Measurements from ENCODE around the gene NECAB2.

The NECAB2 gene

DNA sequence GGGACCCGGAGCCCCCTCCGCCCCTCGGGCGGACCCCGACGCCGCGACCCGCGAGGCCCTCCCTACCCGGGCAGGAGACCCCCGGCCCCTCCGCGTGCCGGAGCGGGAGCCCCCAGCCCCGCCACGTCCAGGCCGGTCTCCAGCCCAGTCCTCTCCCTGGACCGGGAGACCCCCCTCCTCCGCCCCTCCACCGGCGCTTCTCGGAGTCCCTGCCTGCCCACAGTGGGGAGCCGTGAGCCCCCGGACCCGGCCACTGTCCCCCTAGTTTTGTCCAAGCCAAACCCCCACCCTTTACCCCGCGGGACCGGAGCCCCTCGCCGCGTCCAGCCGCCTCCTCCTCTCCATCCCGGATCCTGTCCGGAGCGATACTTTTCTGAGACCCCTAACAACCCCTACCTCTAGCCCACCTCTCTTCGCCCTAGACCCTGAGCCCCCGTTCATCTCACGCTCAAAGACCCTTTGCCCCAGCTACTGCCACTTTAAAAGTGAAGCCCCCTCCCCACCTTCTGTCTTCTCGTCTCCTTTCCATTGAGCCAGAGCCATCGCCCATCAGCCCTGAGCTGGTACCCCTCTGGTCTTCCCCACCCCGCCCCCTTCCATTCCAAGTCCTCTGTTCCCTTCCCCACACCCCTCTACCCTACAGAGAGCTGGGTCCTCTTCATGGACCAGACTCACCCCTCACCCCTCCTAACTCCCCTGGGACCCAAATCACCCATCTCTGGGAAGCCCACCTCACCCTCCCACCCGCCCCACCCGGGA is 1.0 kb downstream of the NECAB2 start:
- Histone ChIP-seq H4K20me1 (ENCODE audit: insufficient read depth, low read length, poor library complexity, severe bottlenecking) (no peaks in the 10 kb centered on the region), H3K4me1 (ENCODE audit: insufficient read depth, low read length, poor library complexity, severe bottlenecking) (no peaks in the 10 kb centered on the region), H3K27me3 (ENCODE audit: insufficient read depth, low read length, poor library complexity, severe bottlenecking) (no peaks in the 10 kb centered on the region), H3K9me2 (replicated peaks; ENCODE audit: low read depth, low read length) (no peaks in the 10 kb centered on the region), H2AFZ (ENCODE audit: low read length) (no peak overlapping the region), H3K4me3 (ENCODE audit: low read length, poor library complexity, severe bottlenecking) (no peak overlapping the region), H3K79me2 (ENCODE audit: insufficient read depth, low read length) (no peaks in the 10 kb centered on the region), H3F3A (ENCODE audit: low read depth) (no peaks in the 10 kb centered on the region), H3K36me3 (ENCODE audit: insufficient read depth, low read length) (no peaks in the 10 kb centered on the region), H3K4me2 (ENCODE audit: low read depth, low read length, poor library complexity, severe bottlenecking) (no peak overlapping the region), H3K9me3 (ENCODE audit: insufficient read depth, low read depth, low read length) (no peaks in the 10 kb centered on the region), H3K9ac (ENCODE audit: low read depth, low read length, poor library complexity, severe bottlenecking) (no peak overlapping the region)
- TF ChIP-seq, protein P1, sequence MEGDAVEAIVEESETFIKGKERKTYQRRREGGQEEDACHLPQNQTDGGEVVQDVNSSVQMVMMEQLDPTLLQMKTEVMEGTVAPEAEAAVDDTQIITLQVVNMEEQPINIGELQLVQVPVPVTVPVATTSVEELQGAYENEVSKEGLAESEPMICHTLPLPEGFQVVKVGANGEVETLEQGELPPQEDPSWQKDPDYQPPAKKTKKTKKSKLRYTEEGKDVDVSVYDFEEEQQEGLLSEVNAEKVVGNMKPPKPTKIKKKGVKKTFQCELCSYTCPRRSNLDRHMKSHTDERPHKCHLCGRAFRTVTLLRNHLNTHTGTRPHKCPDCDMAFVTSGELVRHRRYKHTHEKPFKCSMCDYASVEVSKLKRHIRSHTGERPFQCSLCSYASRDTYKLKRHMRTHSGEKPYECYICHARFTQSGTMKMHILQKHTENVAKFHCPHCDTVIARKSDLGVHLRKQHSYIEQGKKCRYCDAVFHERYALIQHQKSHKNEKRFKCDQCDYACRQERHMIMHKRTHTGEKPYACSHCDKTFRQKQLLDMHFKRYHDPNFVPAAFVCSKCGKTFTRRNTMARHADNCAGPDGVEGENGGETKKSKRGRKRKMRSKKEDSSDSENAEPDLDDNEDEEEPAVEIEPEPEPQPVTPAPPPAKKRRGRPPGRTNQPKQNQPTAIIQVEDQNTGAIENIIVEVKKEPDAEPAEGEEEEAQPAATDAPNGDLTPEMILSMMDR (conservative IDR thresholded peaks at IDR 0.05; ENCODE audit: low read length): no peak
- TF ChIP-seq EZH2phosphoT487 (IDR thresholded peaks at IDR 0.05; ENCODE audit: borderline replicate concordance): no peak

DNA sequence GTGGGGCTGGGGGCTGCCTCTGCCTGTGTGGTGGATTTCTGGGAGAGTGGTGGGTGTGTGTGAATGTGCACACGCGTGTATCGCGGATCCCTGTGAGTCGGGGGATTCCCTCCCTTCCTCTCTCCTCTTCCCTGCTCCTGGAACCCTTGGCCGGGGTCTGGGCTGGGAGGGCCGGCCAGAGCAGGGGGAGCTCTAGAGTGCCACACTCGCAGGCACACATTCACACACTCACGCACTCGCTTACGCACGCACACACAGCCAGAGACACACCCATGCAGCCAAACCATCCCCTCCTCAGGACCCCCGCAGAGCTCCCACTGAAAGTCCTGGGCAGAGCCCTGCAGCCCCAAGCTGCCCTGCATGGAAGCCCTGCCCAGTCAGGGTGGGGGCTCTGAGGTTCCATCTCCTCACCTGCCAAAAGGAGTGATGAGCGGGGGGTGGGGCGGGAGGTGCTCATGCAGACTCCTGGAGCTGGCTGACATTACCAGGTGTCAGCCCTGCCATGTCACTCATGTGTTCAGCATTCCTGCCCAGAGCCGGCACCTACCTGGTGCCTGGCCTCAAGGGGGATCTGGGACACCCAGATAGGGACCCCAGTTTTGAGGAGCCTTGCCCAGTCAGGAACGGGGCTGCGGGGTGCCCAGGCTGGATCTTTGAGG is 1.9 kb downstream of the NECAB2 start:
- no peaks in the 10 kb centered on the region for H3K36me3 ChIP-seq (ENCODE audit: insufficient read depth, low read length)
- no peak for TF ChIP-seq EZH2phosphoT487 (IDR thresholded peaks at IDR 0.05; ENCODE audit: borderline replicate concordance)
- TF ChIP-seq, protein P1 (conservative IDR thresholded peaks at IDR 0.05; ENCODE audit: low read length): no peak
- H2AFZ ChIP-seq (ENCODE audit: low read length): no peak overlapping the region
- no peaks in the 10 kb centered on the region for H3F3A ChIP-seq (ENCODE audit: low read depth)
- H3K79me2 ChIP-seq (ENCODE audit: insufficient read depth, low read length): no peaks in the 10 kb centered on the region
- no peak overlapping the region for H3K9ac ChIP-seq (ENCODE audit: low read depth, low read length, poor library complexity, severe bottlenecking)
- H4K20me1 ChIP-seq (ENCODE audit: insufficient read depth, low read length, poor library complexity, severe bottlenecking): no peaks in the 10 kb centered on the region
- no peaks in the 10 kb centered on the region for H3K9me3 ChIP-seq (ENCODE audit: insufficient read depth, low read depth, low read length)
- no peak overlapping the region for H3K4me2 ChIP-seq (ENCODE audit: low read depth, low read length, poor library complexity, severe bottlenecking)
- no peaks in the 10 kb centered on the region for H3K9me2 ChIP-seq (replicated peaks; ENCODE audit: low read depth, low read length)
- H3K4me1 ChIP-seq (ENCODE audit: insufficient read depth, low read length, poor library complexity, severe bottlenecking): no peaks in the 10 kb centered on the region
- H3K27me3 ChIP-seq (ENCODE audit: insufficient read depth, low read length, poor library complexity, severe bottlenecking): no peaks in the 10 kb centered on the region
- no peak overlapping the region for H3K4me3 ChIP-seq (ENCODE audit: low read length, poor library complexity, severe bottlenecking)

DNA sequence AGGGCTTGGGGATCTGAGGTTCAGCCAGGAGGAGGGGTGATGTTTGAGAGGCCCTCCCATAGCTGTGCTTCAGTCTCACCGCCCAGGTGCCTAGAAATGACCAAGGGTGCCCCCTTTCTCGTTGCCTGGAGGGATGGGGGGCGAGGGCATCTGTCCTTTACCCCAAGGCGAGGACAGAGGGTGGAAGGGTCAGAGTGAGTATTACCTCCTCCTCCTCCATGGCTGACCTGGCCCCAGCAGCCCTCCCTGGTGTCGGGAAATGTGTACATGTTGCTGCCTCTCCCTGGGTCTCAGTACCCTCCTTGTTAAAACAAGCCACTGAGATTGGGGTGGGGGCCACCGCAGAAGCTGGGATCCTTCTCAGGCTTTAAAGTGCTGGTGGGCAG is 2.4 kb downstream of the NECAB2 start:
- Histone ChIP-seq H3K4me1 (ENCODE audit: insufficient read depth, low read length, poor library complexity, severe bottlenecking) (no peaks in the 10 kb centered on the region), H3K4me3 (ENCODE audit: low read length, poor library complexity, severe bottlenecking) (no peak overlapping the region), H2AFZ (ENCODE audit: low read length) (no peak overlapping the region), H3K27me3 (ENCODE audit: insufficient read depth, low read length, poor library complexity, severe bottlenecking) (no peaks in the 10 kb centered on the region), H3K9me2 (replicated peaks; ENCODE audit: low read depth, low read length) (no peaks in the 10 kb centered on the region), H3K79me2 (ENCODE audit: insufficient read depth, low read length) (no peaks in the 10 kb centered on the region), H3K9ac (ENCODE audit: low read depth, low read length, poor library complexity, severe bottlenecking) (no peak overlapping the region), H4K20me1 (ENCODE audit: insufficient read depth, low read length, poor library complexity, severe bottlenecking) (no peaks in the 10 kb centered on the region), H3F3A (ENCODE audit: low read depth) (no peaks in the 10 kb centered on the region), H3K36me3 (ENCODE audit: insufficient read depth, low read length) (no peaks in the 10 kb centered on the region), H3K4me2 (ENCODE audit: low read depth, low read length, poor library complexity, severe bottlenecking) (no peak overlapping the region), H3K9me3 (ENCODE audit: insufficient read depth, low read depth, low read length) (no peaks in the 10 kb centered on the region)
- TF ChIP-seq, protein P1 (conservative IDR thresholded peaks at IDR 0.05; ENCODE audit: low read length): no peak
- TF ChIP-seq EZH2phosphoT487 (IDR thresholded peaks at IDR 0.05; ENCODE audit: borderline replicate concordance): no peak
